Caco-2 (cell line): Measurements from ENCODE around the gene PLCXD1. TPM values are rescaled to one million over a fixed set of nuclear protein-coding genes. Genes with fewer than 3 reads are reported as not detected.
"Not testable (repeated sequence)": the region's sequence is repeated elsewhere in the genome, so short reads cannot be mapped to it uniquely, and the experiment has no call there.

Experiments
- BruUV-seq: library from RNA; stranded (reverse); fragments of 400-500 nt; replicated peaks from 2 replicates; lab custom pipeline; 2021; lab: Mats Ljungman, UMichigan
- CTCF ChIA-PET: fragments of 300-600 bp; sonication (Branson Sonifier 250); formaldehyde crosslinking; loops from one replicate; lab custom pipeline; 2022; ENCODE audit warnings: antibody characterized with exemption; lab: Charles Lee
- POLR2A ChIA-PET: fragments of 300-600 bp; sonication (Branson Sonifier 250); formaldehyde crosslinking; loops from one replicate; lab custom pipeline; 2022; ENCODE audit warnings: antibody characterized with exemption; lab: Charles Lee
- DNase-seq, 2 experiments: peaks; one replicate each; pipeline versions ENCODE4 v3.0.0 to v3.0.0-alpha.2; 2020 to 2022
- H3K27me3 ChIP-seq: replicated peaks from 2 replicates; pipeline ENCODE4 v1.6.0; 2011; ENCODE audit warnings: low read length; ENCODE audit not compliant: control insufficient read depth, insufficient read depth
- H3K36me3 ChIP-seq: 2 replicates; pipeline ENCODE4 v1.5.1; 2011; ENCODE audit warnings: low read length; ENCODE audit not compliant: control insufficient read depth, insufficient read depth
- H3K4me1 ChIP-seq: fragments of 250-450 bp; sonication (Bioruptor Pico); 2 replicates; pipeline ENCODE4 v1.5.1; 2020; ENCODE audit warnings: mild to moderate bottlenecking
- H3K4me3 ChIP-seq: 2 replicates; pipeline ENCODE4 v1.5.1; 2011; ENCODE audit warnings: low read depth, mild to moderate bottlenecking, control low read depth, low read length
- H3K9me3 ChIP-seq: fragments of 250-450 bp; sonication (Bioruptor Pico); 2 replicates; pipeline ENCODE4 v1.5.1; 2020; ENCODE audit warnings: mild to moderate bottlenecking, moderate library complexity
- H3K27ac Mint-ChIP-seq: one replicate; pipeline ENCODE4 v1.8.0; 2022; ENCODE audit warnings: mixed read lengths; ENCODE audit not compliant: unreplicated experiment
- H3K27me3 Mint-ChIP-seq: one replicate; pipeline ENCODE4 v1.8.0; 2022; ENCODE audit warnings: mixed read lengths; ENCODE audit not compliant: insufficient read depth, unreplicated experiment
- H3K36me3 Mint-ChIP-seq: one replicate; pipeline ENCODE4 v1.8.0; 2022; ENCODE audit warnings: mild to moderate bottlenecking, mixed read lengths; ENCODE audit not compliant: insufficient read depth, unreplicated experiment
- H3K4me1 Mint-ChIP-seq: one replicate; pipeline ENCODE4 v1.8.0; 2022; ENCODE audit warnings: low read depth, mixed read lengths; ENCODE audit not compliant: unreplicated experiment
- H3K4me3 Mint-ChIP-seq: one replicate; pipeline ENCODE4 v1.8.0; 2022; ENCODE audit warnings: mild to moderate bottlenecking, moderate library complexity, mixed read lengths; ENCODE audit not compliant: unreplicated experiment
- H3K9me3 Mint-ChIP-seq: one replicate; pipeline ENCODE4 v1.8.0; 2022; ENCODE audit warnings: mixed read lengths; ENCODE audit not compliant: unreplicated experiment
- intact Hi-C: fragments of 100-400 bp; cut with micrococcal nuclease; formaldehyde crosslinking; loops from one replicate; pipeline ENCODE4 v1.10.0; 2022; ENCODE audit not compliant: unreplicated experiment
- total RNA-seq: library from RNA; stranded (reverse); gene quantifications from 2 replicates; pipeline ENCODE4 v1.2.3, GENCODE V29; 2022
- TF ChIP-seq, protein P1 (sequence below), 2 experiments: fragments of 200-600 bp in 1 of 2; IDR thresholded peaks; 1 replicate in 1 of 2; 2 replicates in 1 of 2; pipeline versions ENCODE4 v1.5.1 to v1.8.0; 2011 to 2022; ENCODE audit warnings: antibody characterized with exemption in 1 of 2, control low read depth in 1 of 2, inconsistent platforms in 1 of 2, low read depth in 1 of 2, low read length in 1 of 2, mild to moderate bottlenecking in 1 of 2, moderate library complexity in 1 of 2; ENCODE audit not compliant: insufficient read depth in 1 of 2, severe bottlenecking in 1 of 2, unreplicated experiment in 1 of 2

The PLCXD1 gene
- total RNA-seq, 1 experiment from 2014 or later: 53.9 TPM

DNA sequence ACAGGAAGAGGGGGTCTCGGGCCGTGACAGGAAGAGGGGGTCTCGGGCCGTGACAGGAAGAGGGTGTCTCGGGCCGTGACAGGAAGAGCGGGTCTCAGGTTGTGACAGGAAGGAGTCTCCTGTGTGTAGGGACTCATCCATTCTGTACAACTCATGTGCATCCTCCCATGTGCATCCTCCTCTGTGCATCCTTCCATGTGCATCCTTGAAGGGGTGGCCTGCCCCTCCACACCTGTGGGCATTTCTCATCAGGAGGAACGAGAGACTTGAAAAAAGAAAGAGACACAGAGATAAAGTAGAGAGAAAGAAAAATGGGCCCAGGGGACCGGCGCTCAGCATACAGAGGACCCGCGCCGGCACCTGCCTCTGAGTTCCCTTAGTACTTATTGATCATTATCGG, 30.2 kb upstream of the PLCXD1 start:
- intact Hi-C loops: no loop called here
- Histone ChIP-seq H3K4me1 (no peaks in the 10 kb centered on the region), H3K4me3 (no peak overlapping the region), H3K36me3 (no peaks in the 10 kb centered on the region), H3K27me3 (no peaks in the 10 kb centered on the region), H3K9me3 (no peaks in the 10 kb centered on the region)
- Mint-ChIP-seq H3K27ac (no peak overlapping the region), H3K27me3 (no peaks in the 10 kb centered on the region), H3K4me1 (no peaks in the 10 kb centered on the region), H3K9me3 (peaks cover 11% of the 10 kb centered on the region), H3K4me3 (no peak overlapping the region), H3K36me3 (no peaks in the 10 kb centered on the region)
- CTCF ChIA-PET: no interaction called here
- TF ChIP-seq, protein P1, sequence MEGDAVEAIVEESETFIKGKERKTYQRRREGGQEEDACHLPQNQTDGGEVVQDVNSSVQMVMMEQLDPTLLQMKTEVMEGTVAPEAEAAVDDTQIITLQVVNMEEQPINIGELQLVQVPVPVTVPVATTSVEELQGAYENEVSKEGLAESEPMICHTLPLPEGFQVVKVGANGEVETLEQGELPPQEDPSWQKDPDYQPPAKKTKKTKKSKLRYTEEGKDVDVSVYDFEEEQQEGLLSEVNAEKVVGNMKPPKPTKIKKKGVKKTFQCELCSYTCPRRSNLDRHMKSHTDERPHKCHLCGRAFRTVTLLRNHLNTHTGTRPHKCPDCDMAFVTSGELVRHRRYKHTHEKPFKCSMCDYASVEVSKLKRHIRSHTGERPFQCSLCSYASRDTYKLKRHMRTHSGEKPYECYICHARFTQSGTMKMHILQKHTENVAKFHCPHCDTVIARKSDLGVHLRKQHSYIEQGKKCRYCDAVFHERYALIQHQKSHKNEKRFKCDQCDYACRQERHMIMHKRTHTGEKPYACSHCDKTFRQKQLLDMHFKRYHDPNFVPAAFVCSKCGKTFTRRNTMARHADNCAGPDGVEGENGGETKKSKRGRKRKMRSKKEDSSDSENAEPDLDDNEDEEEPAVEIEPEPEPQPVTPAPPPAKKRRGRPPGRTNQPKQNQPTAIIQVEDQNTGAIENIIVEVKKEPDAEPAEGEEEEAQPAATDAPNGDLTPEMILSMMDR (IDR thresholded peaks at IDR 0.05; ENCODE audit: insufficient read depth in 1 of 2, low read depth in 1 of 2, low read length in 1 of 2, severe bottlenecking in 1 of 2, unreplicated experiment in 1 of 2): no peak
- POLR2A ChIA-PET: no interaction called here
- BruUV-seq: no TSS peak
- no peak for DNase-seq

DNA sequence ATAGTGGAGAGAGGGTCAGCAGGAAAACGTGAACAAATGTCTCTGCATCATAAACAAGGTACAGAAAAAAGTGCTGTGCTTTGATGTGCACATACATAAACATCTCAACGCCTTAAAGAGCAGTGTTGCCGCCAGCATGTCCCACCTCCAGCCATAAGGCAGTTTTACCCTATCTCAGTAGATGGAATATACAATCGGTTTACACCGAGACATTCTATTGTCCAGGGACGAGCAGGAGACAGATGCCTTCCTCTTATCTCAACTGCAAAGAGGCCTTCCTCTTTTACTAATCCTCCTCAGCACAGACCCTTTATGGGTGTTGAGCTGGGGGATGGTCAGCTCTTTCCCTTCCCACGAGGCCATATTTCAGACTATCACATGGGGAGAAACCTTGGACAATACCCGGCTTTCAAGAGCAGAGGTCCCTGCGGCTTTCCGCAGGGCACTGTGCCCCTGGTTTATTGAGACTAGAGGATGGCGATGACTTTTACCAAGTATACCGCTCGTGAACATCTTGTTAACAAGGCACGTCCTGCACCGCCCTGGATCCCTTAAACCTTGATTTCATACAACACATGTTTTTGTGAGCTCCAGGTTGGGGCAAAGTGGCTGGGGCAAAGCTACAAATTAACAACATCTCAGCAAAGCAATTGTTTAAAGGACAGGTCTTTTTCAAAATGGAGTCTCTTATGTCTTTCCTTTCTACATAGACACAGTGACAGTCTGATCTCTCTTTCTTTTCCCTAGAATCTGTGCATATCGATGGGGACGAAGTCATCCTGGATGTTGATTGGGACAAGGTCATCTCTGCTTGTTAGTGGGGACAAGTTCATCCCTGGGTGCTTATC, 29.6 kb upstream of the PLCXD1 start:
- H3K4me3 ChIP-seq, BruUV-seq, H3K9me3 ChIP-seq, H3K4me3 Mint-ChIP-seq, POLR2A ChIA-PET, H3K36me3 ChIP-seq, H3K4me1 ChIP-seq, H3K4me1 Mint-ChIP-seq, intact Hi-C loops, H3K36me3 Mint-ChIP-seq, H3K27me3 ChIP-seq, H3K27me3 Mint-ChIP-seq, DNase-seq, H3K27ac Mint-ChIP-seq, CTCF ChIA-PET: not testable (repeated sequence)
- H3K9me3 Mint-ChIP-seq: peaks cover 11% of the 10 kb centered on the region

DNA sequence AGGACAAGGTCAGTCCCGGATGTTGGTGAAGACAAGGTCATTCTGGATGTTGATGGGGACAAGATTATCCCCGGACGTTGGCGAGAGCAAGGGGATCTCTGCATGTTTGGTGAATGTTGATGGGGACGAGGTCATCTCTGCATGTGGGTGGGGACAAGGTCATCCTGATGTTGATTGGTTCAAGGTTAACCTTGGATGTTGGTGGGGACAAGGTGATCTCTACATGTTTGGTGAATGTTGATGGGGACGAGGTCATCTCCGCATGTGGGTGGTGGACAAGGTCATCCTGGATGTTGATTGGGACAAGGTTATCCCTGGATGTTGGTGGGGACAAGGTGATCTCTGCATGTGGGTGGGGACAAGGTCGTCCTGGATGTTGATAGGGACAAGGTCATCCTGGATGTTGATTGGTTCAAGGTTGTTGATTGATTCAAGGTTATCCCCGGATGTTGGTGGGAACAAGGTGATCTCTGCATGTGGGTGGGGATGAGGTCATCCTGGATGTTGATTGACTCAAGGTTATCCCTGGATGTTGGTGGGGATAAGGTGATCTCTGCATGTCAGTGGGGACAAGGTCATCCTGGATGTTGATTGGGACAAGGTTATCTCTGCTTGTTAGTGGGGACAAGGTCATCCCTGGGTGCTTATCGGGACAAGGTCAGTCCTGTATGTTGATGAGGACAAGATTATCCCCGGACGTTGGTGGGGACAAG, 28.8 kb upstream of the PLCXD1 start:
- intact Hi-C loops: no loop called here
- Histone ChIP-seq H3K4me1 (no peaks in the 10 kb centered on the region), H3K4me3 (no peak overlapping the region), H3K9me3 (no peaks in the 10 kb centered on the region), H3K36me3 (no peaks in the 10 kb centered on the region), H3K27me3 (no peaks in the 10 kb centered on the region)
- Mint-ChIP-seq H3K36me3 (no peaks in the 10 kb centered on the region), H3K27me3 (no peaks in the 10 kb centered on the region), H3K9me3 (peaks cover 11% of the 10 kb centered on the region), H3K27ac (no peak overlapping the region), H3K4me3 (no peak overlapping the region), H3K4me1 (no peaks in the 10 kb centered on the region)
- TF ChIP-seq, protein P1 (IDR thresholded peaks at IDR 0.05; ENCODE audit: insufficient read depth in 1 of 2, low read depth in 1 of 2, low read length in 1 of 2, severe bottlenecking in 1 of 2, unreplicated experiment in 1 of 2): no peak
- BruUV-seq: no TSS peak
- ChIA-PET CTCF (no interaction called here), POLR2A (no interaction called here)
- DNase-seq: no peak
